Liver (tissue), 3 donors: Measurements from ENCODE around the gene UBE2D1.

Source experiments
- EGR1 ChIP-seq, 2 donors: IDR thresholded peaks; 2 replicates each; pipeline ENCODE4 v1.6.1; 2016 to 2018; ENCODE audit warnings: antibody characterized with exemption in 2 of 2, low read depth in 2 of 2
- GABPA ChIP-seq, 2 donors: IDR thresholded peaks in 1 of 2; conservative IDR thresholded peaks in 1 of 2; 2 replicates each; pipeline ENCODE4 v1.6.1; 2016; ENCODE audit warnings: antibody characterized with exemption in 2 of 2, mild to moderate bottlenecking in 1 of 2, moderate library complexity in 1 of 2
- HNF4A ChIP-seq, 2 donors: conservative IDR thresholded peaks; 2 replicates each; pipeline ENCODE4 v1.6.1; 2016; ENCODE audit warnings: antibody characterized with exemption in 2 of 2, mild to moderate bottlenecking in 2 of 2
- RAD21 ChIP-seq, 2 donors: IDR thresholded peaks; 2 replicates each; pipeline ENCODE4 v1.6.1; 2016; ENCODE audit warnings: antibody characterized with exemption in 2 of 2, mild to moderate bottlenecking in 2 of 2
- REST ChIP-seq: IDR thresholded peaks from 2 replicates; pipeline ENCODE4 v1.6.1; 2016; ENCODE audit warnings: antibody characterized with exemption, mild to moderate bottlenecking
- SP1 ChIP-seq: IDR thresholded peaks from 2 replicates; pipeline ENCODE4 v1.6.1; 2018; ENCODE audit warnings: antibody characterized with exemption, mild to moderate bottlenecking
- TAF1 ChIP-seq: conservative IDR thresholded peaks from 2 replicates; pipeline ENCODE4 v1.6.1; 2016; ENCODE audit warnings: antibody characterized with exemption, mild to moderate bottlenecking
- YY1 ChIP-seq: IDR thresholded peaks from 2 replicates; pipeline ENCODE4 v1.6.1; 2016; ENCODE audit warnings: antibody characterized with exemption, mild to moderate bottlenecking
- TF ChIP-seq, protein P1 (sequence below): fragments of 150-350 bp; IDR thresholded peaks from 2 replicates; pipeline ENCODE4 v1.5.1; 2017; ENCODE audit warnings: improper control_type of control experiment, low read depth, low read length; ENCODE audit not compliant: missing input control
- TF ChIP-seq, protein P2 (sequence below): IDR thresholded peaks from 2 replicates; pipeline ENCODE4 v1.6.1; 2016; ENCODE audit warnings: antibody characterized with exemption
- TF ChIP-seq, protein P3 (sequence below): IDR thresholded peaks from 2 replicates; pipeline ENCODE4 v1.6.1; 2016; ENCODE audit warnings: antibody characterized with exemption
- TF ChIP-seq, protein P4 (sequence below): IDR thresholded peaks from 2 replicates; pipeline ENCODE4 v1.6.1; 2016; ENCODE audit warnings: antibody characterized with exemption
- donor health status: healthy.
- donor health status: healthy.

- TF ChIP-seq, protein P1, sequence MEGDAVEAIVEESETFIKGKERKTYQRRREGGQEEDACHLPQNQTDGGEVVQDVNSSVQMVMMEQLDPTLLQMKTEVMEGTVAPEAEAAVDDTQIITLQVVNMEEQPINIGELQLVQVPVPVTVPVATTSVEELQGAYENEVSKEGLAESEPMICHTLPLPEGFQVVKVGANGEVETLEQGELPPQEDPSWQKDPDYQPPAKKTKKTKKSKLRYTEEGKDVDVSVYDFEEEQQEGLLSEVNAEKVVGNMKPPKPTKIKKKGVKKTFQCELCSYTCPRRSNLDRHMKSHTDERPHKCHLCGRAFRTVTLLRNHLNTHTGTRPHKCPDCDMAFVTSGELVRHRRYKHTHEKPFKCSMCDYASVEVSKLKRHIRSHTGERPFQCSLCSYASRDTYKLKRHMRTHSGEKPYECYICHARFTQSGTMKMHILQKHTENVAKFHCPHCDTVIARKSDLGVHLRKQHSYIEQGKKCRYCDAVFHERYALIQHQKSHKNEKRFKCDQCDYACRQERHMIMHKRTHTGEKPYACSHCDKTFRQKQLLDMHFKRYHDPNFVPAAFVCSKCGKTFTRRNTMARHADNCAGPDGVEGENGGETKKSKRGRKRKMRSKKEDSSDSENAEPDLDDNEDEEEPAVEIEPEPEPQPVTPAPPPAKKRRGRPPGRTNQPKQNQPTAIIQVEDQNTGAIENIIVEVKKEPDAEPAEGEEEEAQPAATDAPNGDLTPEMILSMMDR, result no peak
- TF ChIP-seq, protein P2, sequence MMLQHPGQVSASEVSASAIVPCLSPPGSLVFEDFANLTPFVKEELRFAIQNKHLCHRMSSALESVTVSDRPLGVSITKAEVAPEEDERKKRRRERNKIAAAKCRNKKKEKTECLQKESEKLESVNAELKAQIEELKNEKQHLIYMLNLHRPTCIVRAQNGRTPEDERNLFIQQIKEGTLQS, result no peak
- TF ChIP-seq REST (no peak), EGR1 (IDR thresholded peaks at IDR 0.05; ENCODE audit: low read depth in 2 of 2) (no peak), SP1 (no peak), HNF4A (conservative IDR thresholded peaks at IDR 0.05) (no peak), GABPA (IDR thresholded peaks at IDR 0.05 in 1 of 2, conservative IDR thresholded peaks at IDR 0.05 in 1 of 2) (no peak), YY1 (no peak), TAF1 (no peak), RAD21 (IDR thresholded peaks at IDR 0.05) (no peak)
- TF ChIP-seq, protein P3, sequence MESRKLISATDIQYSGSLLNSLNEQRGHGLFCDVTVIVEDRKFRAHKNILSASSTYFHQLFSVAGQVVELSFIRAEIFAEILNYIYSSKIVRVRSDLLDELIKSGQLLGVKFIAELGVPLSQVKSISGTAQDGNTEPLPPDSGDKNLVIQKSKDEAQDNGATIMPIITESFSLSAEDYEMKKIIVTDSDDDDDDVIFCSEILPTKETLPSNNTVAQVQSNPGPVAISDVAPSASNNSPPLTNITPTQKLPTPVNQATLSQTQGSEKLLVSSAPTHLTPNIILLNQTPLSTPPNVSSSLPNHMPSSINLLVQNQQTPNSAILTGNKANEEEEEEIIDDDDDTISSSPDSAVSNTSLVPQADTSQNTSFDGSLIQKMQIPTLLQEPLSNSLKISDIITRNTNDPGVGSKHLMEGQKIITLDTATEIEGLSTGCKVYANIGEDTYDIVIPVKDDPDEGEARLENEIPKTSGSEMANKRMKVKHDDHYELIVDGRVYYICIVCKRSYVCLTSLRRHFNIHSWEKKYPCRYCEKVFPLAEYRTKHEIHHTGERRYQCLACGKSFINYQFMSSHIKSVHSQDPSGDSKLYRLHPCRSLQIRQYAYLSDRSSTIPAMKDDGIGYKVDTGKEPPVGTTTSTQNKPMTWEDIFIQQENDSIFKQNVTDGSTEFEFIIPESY, result no peak
- TF ChIP-seq, protein P4, sequence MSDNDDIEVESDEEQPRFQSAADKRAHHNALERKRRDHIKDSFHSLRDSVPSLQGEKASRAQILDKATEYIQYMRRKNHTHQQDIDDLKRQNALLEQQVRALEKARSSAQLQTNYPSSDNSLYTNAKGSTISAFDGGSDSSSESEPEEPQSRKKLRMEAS, result no peak
Measured at GRCh38 chr10:58361353-58361752, 26.5 kb downstream of the UBE2D1 start.
